Activated CD4-positive, CD25-positive, alpha-beta regulatory T cell (primary cell): ENCODE results near the gene JAK1.
"Not testable (repeated sequence)": the region's sequence is repeated elsewhere in the genome, so short reads cannot be mapped to it uniquely, and the experiment has no call there.

Experiments
- DNase-seq, 4 experiments: peaks; one replicate each; lab custom pipeline; 2025; lab: John Stamatoyannopoulos, UW

Gene JAK1

GRCh38 chr1:64839732-64840405, 126.5 kb downstream of the JAK1 start:
- DNase-seq = no peak

GRCh38 chr1:64839261-64839660, 127.1 kb downstream of the JAK1 start:
- no peak for DNase-seq

- no peak for DNase-seq
These were observed 127.9 kb downstream of the JAK1 start for GRCh38 chr1:64838486-64838885.

- DNase-seq = no peak
These were observed 129.5 kb downstream of the JAK1 start for GRCh38 chr1:64836802-64837201.

GRCh38 chr1:64834734-64835133, 131.6 kb downstream of the JAK1 start:
- DNase-seq = no peak

GRCh38 chr1:64830030-64830651, 136.2 kb downstream of the JAK1 start:
- DNase-seq = no peak

GRCh38 chr1:64829411-64830029, 136.8 kb downstream of the JAK1 start:
- DNase-seq = no peak

GRCh38 chr1:64828829-64829228, 137.5 kb downstream of the JAK1 start:
- no peak for DNase-seq

GRCh38 chr1:64826991-64827390, 139.4 kb downstream of the JAK1 start:
- no peak for DNase-seq

GRCh38 chr1:64823691-64824476, 142.5 kb downstream of the JAK1 start:
- DNase-seq = peak; percentile 6 to 39 (median 18)

- DNase-seq = no peak
These were observed 143.7 kb downstream of the JAK1 start for GRCh38 chr1:64822621-64823020.

- DNase-seq = not testable (repeated sequence)
These were observed 145.8 kb downstream of the JAK1 start for GRCh38 chr1:64820572-64820971.

- DNase-seq = not testable (repeated sequence)
These were observed 149.0 kb downstream of the JAK1 start for GRCh38 chr1:64817364-64817763.

GRCh38 chr1:64814427-64814826, 151.9 kb downstream of the JAK1 start:
- no peak for DNase-seq

- DNase-seq = no peak
These were observed 155.2 kb downstream of the JAK1 start for GRCh38 chr1:64811131-64811530.

GRCh38 chr1:64810001-64810400, 156.3 kb downstream of the JAK1 start:
- DNase-seq = no peak

- DNase-seq = no peak
These were observed 157.0 kb downstream of the JAK1 start for GRCh38 chr1:64809309-64809708.

- no peak for DNase-seq
These were observed 164.4 kb downstream of the JAK1 start for GRCh38 chr1:64801851-64802523.

GRCh38 chr1:64798872-64799271, 167.5 kb downstream of the JAK1 start:
- DNase-seq = no peak

GRCh38 chr1:64790832-64791487, 175.4 kb downstream of the JAK1 start:
- no peak for DNase-seq
